ENCODE data around the gene MTMR2. TPM values are rescaled to one million over a fixed set of nuclear protein-coding genes. Genes with fewer than 3 reads are reported as not detected.
"Not testable (repeated sequence)": the region's sequence is repeated elsewhere in the genome, so short reads cannot be mapped to it uniquely, and the experiment has no call there.

MTMR2 gene
- total RNA-seq, 1 donor from 2014 or later, result 32.6 TPM

- peak; percentile 53 for DNase-seq (ENCODE audit: low read depth)
- no peak for TF ChIP-seq CTCF (conservative IDR thresholded peaks at IDR 0.05; ENCODE audit: low read depth, low read length)
- no peak overlapping the region for H3K4me3 ChIP-seq (ENCODE audit: low read depth, low read length)
Measured at GRCh38 chr11:95831198-95831883, 92.6 kb downstream of the MTMR2 start.

- no peak overlapping the region for H3K4me3 ChIP-seq (ENCODE audit: low read depth, low read length)
- DNase-seq (ENCODE audit: low read depth), result no peak
- TF ChIP-seq CTCF (conservative IDR thresholded peaks at IDR 0.05; ENCODE audit: low read depth, low read length), result no peak
Measured at GRCh38 chr11:95829580-95830259, 94.2 kb downstream of the MTMR2 start.

- no peak for DNase-seq (ENCODE audit: low read depth)
- no peak overlapping the region for H3K4me3 ChIP-seq (ENCODE audit: low read depth, low read length)
- no peak for TF ChIP-seq CTCF (conservative IDR thresholded peaks at IDR 0.05; ENCODE audit: low read depth, low read length)
Measured at GRCh38 chr11:95827696-95828095, 96.2 kb downstream of the MTMR2 start.

GRCh38 chr11:95821640-95822039 is 102.3 kb downstream of the MTMR2 start:
- H3K4me3 ChIP-seq (ENCODE audit: low read depth, low read length), result no peak overlapping the region
- TF ChIP-seq CTCF (conservative IDR thresholded peaks at IDR 0.05; ENCODE audit: low read depth, low read length), result no peak
- DNase-seq (ENCODE audit: low read depth), result no peak

GRCh38 chr11:95816037-95816436 is 107.9 kb downstream of the MTMR2 start:
- DNase-seq (ENCODE audit: low read depth), result no peak

GRCh38 chr11:95811052-95811451 is 112.9 kb downstream of the MTMR2 start:
- not testable (repeated sequence) for H3K4me3 ChIP-seq (ENCODE audit: low read depth, low read length); DNase-seq (ENCODE audit: low read depth)

More at GRCh38 chr11:95816037-95816436, 107.9 kb downstream of the MTMR2 start:
- TF ChIP-seq CTCF (conservative IDR thresholded peaks at IDR 0.05; ENCODE audit: low read depth, low read length), result no peak
- H3K4me3 ChIP-seq (ENCODE audit: low read depth, low read length), result no peak overlapping the region

GRCh38 chr11:95806464-95806863 is 117.4 kb downstream of the MTMR2 start:
- not testable (repeated sequence) for DNase-seq (ENCODE audit: low read depth); H3K4me3 ChIP-seq (ENCODE audit: low read depth, low read length)

GRCh38 chr11:95805869-95806268 is 118.0 kb downstream of the MTMR2 start:
- DNase-seq (ENCODE audit: low read depth), result no peak
- TF ChIP-seq CTCF (conservative IDR thresholded peaks at IDR 0.05; ENCODE audit: low read depth, low read length), result no peak
- H3K4me3 ChIP-seq (ENCODE audit: low read depth, low read length), result no peak overlapping the region

All from epithelial cell of proximal tubule (primary cell).